T follicular helper cell (primary cell): ENCODE measurements around the gene RPL39L.

Source experiments
- DNase-seq: peaks from one replicate; pipeline ENCODE4 v3.0.0-alpha.2; 2020; ENCODE audit warnings: low read depth

Gene RPL39L

GRCh38 chr3:187098923-187099512 is 40.3 kb downstream of the RPL39L start:
- DNase-seq = no peak

GRCh38 chr3:187093320-187093719 is 46.0 kb downstream of the RPL39L start:
- no peak for DNase-seq

- DNase-seq = no peak
Measured at GRCh38 chr3:187088701-187089100, 50.6 kb downstream of the RPL39L start.

- no peak for DNase-seq
Measured at GRCh38 chr3:187086831-187087230, 52.5 kb downstream of the RPL39L start.

- no peak for DNase-seq
Measured at GRCh38 chr3:187085933-187086332, 53.4 kb downstream of the RPL39L start.

- DNase-seq = no peak
Measured at GRCh38 chr3:187085021-187085666, 54.2 kb downstream of the RPL39L start.

- DNase-seq = no peak
Measured at GRCh38 chr3:187084580-187084979, 54.7 kb downstream of the RPL39L start.

- no peak for DNase-seq
Measured at GRCh38 chr3:187084126-187084525, 55.2 kb downstream of the RPL39L start.

GRCh38 chr3:187082758-187083375 is 56.4 kb downstream of the RPL39L start:
- no peak for DNase-seq

- no peak for DNase-seq
Measured at GRCh38 chr3:187080799-187081450, 58.4 kb downstream of the RPL39L start.

- DNase-seq = no peak
Measured at GRCh38 chr3:187079090-187080022, 59.9 kb downstream of the RPL39L start.

- no peak for DNase-seq
Measured at GRCh38 chr3:187077537-187077936, 61.8 kb downstream of the RPL39L start.

GRCh38 chr3:187077085-187077484 is 62.2 kb downstream of the RPL39L start:
- DNase-seq = no peak

GRCh38 chr3:187076297-187076696 is 63.0 kb downstream of the RPL39L start:
- DNase-seq = no peak

GRCh38 chr3:187074846-187075245 is 64.5 kb downstream of the RPL39L start:
- DNase-seq = no peak

GRCh38 chr3:187073581-187074098 is 65.7 kb downstream of the RPL39L start:
- no peak for DNase-seq

- DNase-seq = no peak
Measured at GRCh38 chr3:187072511-187072910, 66.8 kb downstream of the RPL39L start.

GRCh38 chr3:187072102-187072501 is 67.2 kb downstream of the RPL39L start:
- no peak for DNase-seq
